HEK293T (cell line): ENCODE measurements around the gene MYRF.

ENCODE experiments used
- CTCF ChIA-PET: fragments of 350-600 bp; formaldehyde crosslinking; extraction: SDS; loops from one replicate; lab custom pipeline; 2021; ENCODE audit warnings: antibody characterized with exemption, inconsistent platforms; lab: Yijun Ruan, JAX
- POLR2A ChIA-PET: fragments of 350-600 bp; formaldehyde crosslinking; extraction: SDS; loops from one replicate; lab custom pipeline; 2020; ENCODE audit warnings: antibody characterized with exemption, inconsistent platforms; lab: Yijun Ruan, JAX
- DNase-seq: peaks from one replicate; pipeline ENCODE4 v3.0.0; 2012; ENCODE audit warnings: mixed read lengths; ENCODE audit errors: extremely low spot score
- ARNT ChIP-seq: fragments of 450-650 bp; IDR thresholded peaks from 2 replicates; pipeline ENCODE4 v1.6.1; 2017; ENCODE audit warnings: mild to moderate bottlenecking
- BHLHE40 ChIP-seq: fragments of 450-650 bp; IDR thresholded peaks from 2 replicates; pipeline ENCODE4 v1.6.1; 2016; ENCODE audit warnings: mild to moderate bottlenecking, moderate library complexity, borderline replicate concordance
- CTBP1 ChIP-seq: fragments of 450-650 bp; IDR thresholded peaks from 2 replicates; pipeline ENCODE4 v1.6.1; 2016; ENCODE audit warnings: borderline replicate concordance
- ELF4 ChIP-seq: fragments of 450-650 bp; IDR thresholded peaks from 2 replicates; pipeline ENCODE4 v1.6.1; 2017; ENCODE audit warnings: antibody characterized with exemption
- FOXA1 ChIP-seq: fragments of 450-650 bp; IDR thresholded peaks from 2 replicates; pipeline ENCODE4 v1.6.1; 2016; ENCODE audit warnings: mild to moderate bottlenecking
- FOXK2 ChIP-seq: fragments of 450-650 bp; IDR thresholded peaks from 2 replicates; pipeline ENCODE4 v1.6.1; 2016; ENCODE audit warnings: mild to moderate bottlenecking
- FOXM1 ChIP-seq: fragments of 450-650 bp; IDR thresholded peaks from 2 replicates; pipeline ENCODE4 v1.6.1; 2017; ENCODE audit warnings: mild to moderate bottlenecking, borderline replicate concordance
- HDGF ChIP-seq: fragments of 450-650 bp; IDR thresholded peaks from 2 replicates; pipeline ENCODE4 v1.6.1; 2017; ENCODE audit warnings: antibody characterized with exemption, borderline replicate concordance
- L3MBTL2 ChIP-seq: fragments of 450-650 bp; conservative IDR thresholded peaks from 2 replicates; pipeline ENCODE4 v1.6.1; 2016; ENCODE audit warnings: mild to moderate bottlenecking
- LEF1 ChIP-seq: fragments of 450-650 bp; IDR thresholded peaks from 2 replicates; pipeline ENCODE4 v1.6.1; 2017; ENCODE audit warnings: mild to moderate bottlenecking, borderline replicate concordance
- NFRKB ChIP-seq: fragments of 450-650 bp; IDR thresholded peaks from 2 replicates; pipeline ENCODE4 v1.6.1; 2016; ENCODE audit warnings: mild to moderate bottlenecking, moderate library complexity
- SP1 ChIP-seq: fragments of 450-650 bp; IDR thresholded peaks from 2 replicates; pipeline ENCODE4 v1.6.1; 2017
- SUZ12 ChIP-seq: fragments of 450-650 bp; IDR thresholded peaks from 2 replicates; pipeline ENCODE4 v1.6.1; 2016; ENCODE audit warnings: mild to moderate bottlenecking
- TARDBP ChIP-seq: fragments of 450-650 bp; IDR thresholded peaks from 2 replicates; pipeline ENCODE4 v1.6.1; 2016
- ZNF384 ChIP-seq: fragments of 450-650 bp; IDR thresholded peaks from 2 replicates; pipeline ENCODE4 v1.6.1; 2016
- TF ChIP-seq, protein P1 (sequence below): fragments of 450-650 bp; IDR thresholded peaks from 2 replicates; pipeline ENCODE4 v1.6.1; 2016

The MYRF gene

DNA sequence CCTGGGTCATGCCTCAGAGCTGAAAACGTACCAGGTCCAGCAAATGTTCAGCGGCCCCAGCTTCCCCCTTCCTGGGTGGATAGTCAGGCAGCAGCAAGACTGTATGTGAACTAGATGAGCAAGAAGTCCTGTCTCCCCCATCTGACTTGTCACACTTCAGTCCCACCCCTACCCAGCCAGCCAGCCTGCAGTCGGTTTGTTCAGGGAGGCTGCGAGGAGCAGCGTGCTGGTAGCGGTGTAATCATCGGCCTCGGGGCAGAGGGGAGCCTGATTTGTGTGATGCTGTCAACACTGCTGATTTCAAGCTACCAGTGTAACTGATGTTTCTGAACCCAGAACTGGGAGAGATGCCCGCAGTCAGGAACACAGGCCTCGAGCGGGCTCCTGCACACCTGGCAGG is 30.4 kb downstream of the MYRF start:
- CTCF ChIA-PET: interaction anchor here (0.7 kb wide), 1 partner anchor 306 kb away, joined by 3 read pairs; no protein-coding TSS in a partner anchor
- DNase-seq: no peak
- TF ChIP-seq L3MBTL2 (no peak), TARDBP (no peak)
- POLR2A ChIA-PET: interaction anchor here (0.7 to 2.7 kb wide), 2 partner anchors 10 to 35 kb away, joined by 3 to 17 read pairs; partner anchors contain the start of genes FEN1 and TMEM258

DNA sequence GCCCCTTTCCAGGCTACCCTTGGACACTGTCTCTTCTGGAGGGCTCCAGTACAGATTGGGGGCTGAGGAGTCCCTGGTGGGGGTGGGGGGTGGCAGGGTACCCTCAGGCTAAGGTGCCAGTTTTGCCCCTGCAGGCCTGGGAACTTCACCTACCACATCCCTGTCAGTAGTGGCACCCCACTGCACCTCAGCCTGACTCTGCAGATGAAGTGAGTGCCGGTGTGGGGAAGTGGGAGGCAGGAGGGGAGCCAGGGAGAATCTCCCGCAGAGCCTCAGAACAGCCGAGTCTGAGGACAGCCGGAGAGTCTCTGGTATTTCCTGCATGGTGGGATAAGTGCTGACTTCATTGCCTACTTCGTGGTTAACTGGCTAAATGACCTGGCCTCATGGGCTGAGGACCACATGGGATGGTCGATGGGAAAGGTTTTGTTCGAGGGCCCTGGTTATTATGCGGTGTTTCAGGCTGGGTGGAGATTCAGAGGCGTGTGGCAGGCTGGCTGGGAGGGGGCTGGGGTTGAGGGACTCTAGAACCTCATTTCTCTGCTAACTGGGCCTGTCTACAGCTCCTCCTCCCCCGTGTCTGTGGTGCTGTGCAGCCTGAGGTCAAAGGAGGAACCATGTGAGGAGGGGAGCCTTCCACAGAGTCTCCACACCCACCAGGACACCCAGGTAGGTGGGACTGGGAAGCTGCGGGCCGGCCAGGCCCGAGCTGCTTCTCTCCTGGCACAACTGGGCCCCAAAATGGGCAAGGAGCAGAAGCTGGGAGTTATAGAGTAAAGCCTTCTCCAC is 31.5 kb downstream of the MYRF start:
- ChIA-PET CTCF (no interaction called here), POLR2A (interaction anchor here (2.7 kb wide), 1 partner anchor 9 kb away, joined by 17 read pairs; the partner anchor contains the start of genes FEN1 and TMEM258)
- no peak for DNase-seq
- TF ChIP-seq SUZ12 (no peak), NFRKB (no peak), SP1 (no peak), ARNT (no peak), L3MBTL2 (no peak), LEF1 (no peak), ZNF384 (no peak), BHLHE40 (no peak), FOXA1 (no peak), ELF4 (no peak), TARDBP (no peak), FOXM1 (no peak), FOXK2 (no peak), HDGF (no peak), CTBP1 (no peak)
- TF ChIP-seq, protein P1, sequence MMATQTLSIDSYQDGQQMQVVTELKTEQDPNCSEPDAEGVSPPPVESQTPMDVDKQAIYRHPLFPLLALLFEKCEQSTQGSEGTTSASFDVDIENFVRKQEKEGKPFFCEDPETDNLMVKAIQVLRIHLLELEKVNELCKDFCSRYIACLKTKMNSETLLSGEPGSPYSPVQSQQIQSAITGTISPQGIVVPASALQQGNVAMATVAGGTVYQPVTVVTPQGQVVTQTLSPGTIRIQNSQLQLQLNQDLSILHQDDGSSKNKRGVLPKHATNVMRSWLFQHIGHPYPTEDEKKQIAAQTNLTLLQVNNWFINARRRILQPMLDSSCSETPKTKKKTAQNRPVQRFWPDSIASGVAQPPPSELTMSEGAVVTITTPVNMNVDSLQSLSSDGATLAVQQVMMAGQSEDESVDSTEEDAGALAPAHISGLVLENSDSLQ: no peak

DNA sequence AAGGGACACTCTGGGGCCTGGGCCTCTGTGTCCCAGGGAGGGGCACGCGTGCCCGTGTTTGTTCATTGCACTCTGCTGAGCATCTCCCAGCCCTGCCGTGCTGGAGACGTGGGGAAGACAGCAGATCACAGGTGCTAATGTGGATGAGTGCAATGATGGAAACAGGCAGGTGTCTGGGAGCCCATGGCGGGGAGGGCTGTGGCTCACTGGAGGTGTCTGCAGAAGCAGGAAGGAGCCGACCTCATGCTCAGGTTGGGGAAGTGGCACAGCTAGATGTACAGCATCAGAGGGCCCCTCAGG is 32.0 kb downstream of the MYRF start:
- no peak for TF ChIP-seq TARDBP
- no peak for TF ChIP-seq FOXK2
- no peak for TF ChIP-seq FOXA1
- no peak for DNase-seq
- POLR2A ChIA-PET: interaction anchor here (0.6 kb wide), 1 partner anchor 370 kb away, joined by 3 read pairs; no protein-coding TSS in a partner anchor
- CTCF ChIA-PET: no interaction called here

- POLR2A ChIA-PET: no interaction called here
- CTCF ChIA-PET: no interaction called here
Observed at GRCh38 chr11:61785837-61786402, 33.5 kb downstream of the MYRF start.

GRCh38 chr11:61787928-61788491 is 35.6 kb downstream of the MYRF start:
- CTCF ChIA-PET: interaction anchor here (0.8 to 2.7 kb wide), 6 partner anchors 9 to 55 kb away, joined by 3 to 17 read pairs (median 6); partner anchors contain the start of gene MYRF
- peak; percentile 50 for DNase-seq
- TF ChIP-seq LEF1 (no peak), CTBP1 (no peak), HDGF (no peak), BHLHE40 (no peak), FOXK2 (no peak), FOXM1 (no peak), ZNF384 (no peak), FOXA1 (no peak), NFRKB (no peak), ELF4 (no peak), SP1 (no peak), SUZ12 (no peak), TARDBP (no peak), ARNT (no peak)
- TF ChIP-seq, protein P1: no peak
- POLR2A ChIA-PET: interaction anchor here (1.1 to 1.2 kb wide), 2 partner anchors 30 to 43 kb away, joined by 3 to 4 read pairs; no protein-coding TSS in a partner anchor

More at GRCh38 chr11:61785837-61786402, 33.5 kb downstream of the MYRF start:
- TF ChIP-seq BHLHE40 (no peak), LEF1 (no peak), ARNT (no peak), HDGF (no peak)
- DNase-seq: no peak

DNA sequence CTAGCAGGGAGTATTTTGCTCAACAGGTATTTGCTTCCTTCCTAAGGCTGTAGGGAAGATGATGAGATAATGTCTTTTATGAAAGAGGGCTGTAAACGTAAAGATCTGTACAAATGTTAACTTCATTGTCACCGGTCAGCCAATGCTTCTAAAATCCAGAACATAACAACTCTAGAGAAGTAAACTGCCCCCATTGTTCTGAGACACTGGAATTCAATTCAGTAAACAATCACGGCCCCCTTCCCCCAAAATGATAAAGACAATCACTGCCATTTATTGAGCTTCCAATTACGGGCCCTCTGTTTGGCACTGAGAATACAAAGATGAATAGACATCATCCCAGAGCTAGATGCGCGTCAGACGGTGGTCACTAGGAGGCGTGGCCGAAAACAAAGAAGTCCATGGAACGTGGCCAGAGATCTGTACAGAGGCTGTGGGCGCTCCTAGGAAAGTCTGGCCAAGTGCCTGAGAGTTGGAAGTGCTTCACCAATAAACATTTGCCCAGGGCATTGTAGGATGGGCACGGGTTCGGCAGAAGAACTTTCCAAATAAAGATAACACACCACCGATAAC is 39.4 kb downstream of the MYRF start:
- TF ChIP-seq FOXK2 (no peak), LEF1 (no peak), FOXM1 (no peak), SP1 (no peak), L3MBTL2 (no peak), ZNF384 (no peak), NFRKB (no peak), ELF4 (no peak)
- POLR2A ChIA-PET: interaction anchor here (0.9 to 2.8 kb wide), 12 partner anchors 9 to 89 kb away, joined by 3 to 27 read pairs (median 5); partner anchors contain the start of gene FADS1
- peak; percentile 56 for DNase-seq
- CTCF ChIA-PET: interaction anchor here (0.7 to 1.4 kb wide), 4 partner anchors 44 to 392 kb away, joined by 3 to 6 read pairs (median 4); no protein-coding TSS in a partner anchor
